Esophagus muscularis mucosa (tissue), 4 donors: ENCODE results near the gene KRTAP10-3.

Experiments
- CTCF ChIP-seq, 3 experiments: fragments of 200-600 bp in 2 of 3; fragments of 450-650 bp in 1 of 3; sonication (generic) in 2 of 3; IDR thresholded peaks; one replicate each; pipeline ENCODE4 v1.5.1; 2017 to 2019; ENCODE audit warnings: antibody characterized with exemption in 3 of 3, mild to moderate bottlenecking in 2 of 3, moderate library complexity in 1 of 3
- EP300 ChIP-seq: sonication (generic); formaldehyde crosslinking; IDR thresholded peaks from one replicate; pipeline ENCODE4 v1.6.1; 2017; ENCODE audit warnings: antibody characterized with exemption
- POLR2A ChIP-seq: fragments of 450-650 bp; IDR thresholded peaks from one replicate; pipeline ENCODE4 v1.6.1; 2017; ENCODE audit warnings: antibody characterized with exemption, moderate library complexity, mild to moderate bottlenecking, low read depth
- POLR2AphosphoS5 ChIP-seq, 2 donors: sonication (generic); formaldehyde crosslinking; IDR thresholded peaks; one replicate each; pipeline ENCODE4 v1.6.1; 2017; ENCODE audit warnings: antibody characterized with exemption in 2 of 2

GRCh38 chr21:44552136-44552535, 6.5 kb downstream of the KRTAP10-3 start:
- TF ChIP-seq CTCF (IDR thresholded peaks at IDR 0.05) (no peak), POLR2AphosphoS5 (IDR thresholded peaks at IDR 0.05) (no peak), POLR2A (no peak), EP300 (no peak)
